GM10266 (cell line): Measurements from ENCODE around the gene SPATS2L.

Source experiments
- DNase-seq: peaks from one replicate; pipeline ENCODE4 v3.0.0; 2012; ENCODE audit errors: extremely low spot score
- TF ChIP-seq, protein P1 (sequence below): IDR thresholded peaks from 2 replicates; pipeline ENCODE4 v1.5.1; 2012; ENCODE audit warnings: mild to moderate bottlenecking, low read depth; ENCODE audit not compliant: control insufficient read depth, insufficient read depth; ENCODE audit errors: missing control alignments

Gene SPATS2L

DNA sequence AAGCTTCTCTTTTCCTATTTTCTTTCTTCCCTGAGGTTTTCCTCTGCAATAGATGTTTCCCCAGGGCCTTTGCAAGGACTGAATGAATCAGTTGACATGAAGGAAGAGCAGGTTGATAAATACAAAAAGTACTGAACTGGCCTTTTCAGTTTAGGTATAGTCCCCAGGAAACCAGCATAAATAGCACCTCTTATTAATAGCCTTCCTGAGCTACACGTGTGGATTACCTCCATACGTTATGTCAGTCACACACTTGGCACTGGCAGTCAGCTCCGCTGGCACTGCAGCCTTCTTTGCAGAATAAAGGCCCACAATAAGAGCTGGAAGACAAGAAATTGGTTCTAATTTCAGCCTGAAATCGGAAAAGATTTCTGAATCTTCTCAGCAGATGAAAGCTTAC lies 142.7 kb downstream of the SPATS2L start:
- TF ChIP-seq, protein P1, sequence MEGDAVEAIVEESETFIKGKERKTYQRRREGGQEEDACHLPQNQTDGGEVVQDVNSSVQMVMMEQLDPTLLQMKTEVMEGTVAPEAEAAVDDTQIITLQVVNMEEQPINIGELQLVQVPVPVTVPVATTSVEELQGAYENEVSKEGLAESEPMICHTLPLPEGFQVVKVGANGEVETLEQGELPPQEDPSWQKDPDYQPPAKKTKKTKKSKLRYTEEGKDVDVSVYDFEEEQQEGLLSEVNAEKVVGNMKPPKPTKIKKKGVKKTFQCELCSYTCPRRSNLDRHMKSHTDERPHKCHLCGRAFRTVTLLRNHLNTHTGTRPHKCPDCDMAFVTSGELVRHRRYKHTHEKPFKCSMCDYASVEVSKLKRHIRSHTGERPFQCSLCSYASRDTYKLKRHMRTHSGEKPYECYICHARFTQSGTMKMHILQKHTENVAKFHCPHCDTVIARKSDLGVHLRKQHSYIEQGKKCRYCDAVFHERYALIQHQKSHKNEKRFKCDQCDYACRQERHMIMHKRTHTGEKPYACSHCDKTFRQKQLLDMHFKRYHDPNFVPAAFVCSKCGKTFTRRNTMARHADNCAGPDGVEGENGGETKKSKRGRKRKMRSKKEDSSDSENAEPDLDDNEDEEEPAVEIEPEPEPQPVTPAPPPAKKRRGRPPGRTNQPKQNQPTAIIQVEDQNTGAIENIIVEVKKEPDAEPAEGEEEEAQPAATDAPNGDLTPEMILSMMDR, result no peak
- no peak for DNase-seq

DNA sequence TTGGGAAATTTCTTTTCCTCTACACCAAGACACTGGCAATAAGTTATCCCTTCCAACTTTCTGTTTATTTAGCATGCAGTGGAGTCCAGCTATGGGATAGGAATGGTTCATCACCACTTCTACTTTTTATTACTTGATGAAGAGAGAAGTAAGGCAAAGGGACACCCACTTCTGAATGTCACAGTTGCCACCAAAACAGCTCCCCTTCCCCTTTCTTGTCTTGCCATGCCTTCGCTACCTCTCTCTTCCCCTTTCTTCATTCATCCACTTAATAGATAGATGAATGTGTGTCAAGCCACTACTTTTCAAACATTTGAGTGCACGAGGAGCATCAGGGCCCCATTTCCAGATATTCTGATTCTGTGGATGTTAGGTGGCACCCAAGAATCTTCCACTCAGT lies 143.8 kb downstream of the SPATS2L start:
- TF ChIP-seq, protein P1, result no peak
- no peak for DNase-seq

DNA sequence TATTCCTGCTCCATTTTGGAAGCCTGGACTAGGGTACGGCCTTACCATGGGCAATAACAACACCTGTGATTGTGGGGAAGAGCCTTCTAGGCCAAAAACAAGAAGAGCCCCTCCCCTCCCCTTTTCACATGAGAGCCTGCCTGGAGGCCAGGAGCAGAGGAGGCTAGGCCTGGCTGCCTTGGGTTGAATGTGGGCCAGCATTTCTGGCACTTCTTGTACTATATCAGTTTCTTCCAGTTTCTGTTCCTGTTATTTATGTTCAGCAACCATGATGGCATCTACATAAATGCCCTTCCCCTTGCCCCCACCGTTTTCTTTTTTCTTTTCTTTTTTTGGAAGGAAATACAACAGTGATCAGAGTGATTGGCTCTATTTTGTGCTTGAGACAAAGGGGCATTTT lies 145.0 kb downstream of the SPATS2L start:
- TF ChIP-seq, protein P1, result no peak
- DNase-seq, result no peak

DNA sequence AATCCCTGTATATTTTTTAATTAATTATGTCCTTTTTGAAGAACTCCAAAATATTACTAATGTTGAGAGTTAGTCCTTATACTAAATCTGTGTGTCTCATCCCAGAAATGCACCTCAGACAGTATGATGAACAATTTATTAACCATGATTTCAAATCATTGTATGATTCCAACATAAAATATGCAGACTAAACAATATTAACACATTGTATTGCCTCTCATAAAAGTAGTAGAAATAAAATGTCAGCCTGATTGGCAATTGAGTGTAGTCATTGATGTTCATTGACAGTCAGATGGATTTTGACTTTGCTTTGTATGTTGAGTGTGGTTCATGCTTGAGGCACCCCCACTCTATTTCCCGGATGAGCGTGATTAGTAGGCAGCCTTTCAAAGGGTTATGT lies 145.9 kb downstream of the SPATS2L start:
- no peak for DNase-seq
- TF ChIP-seq, protein P1, result no peak

DNA sequence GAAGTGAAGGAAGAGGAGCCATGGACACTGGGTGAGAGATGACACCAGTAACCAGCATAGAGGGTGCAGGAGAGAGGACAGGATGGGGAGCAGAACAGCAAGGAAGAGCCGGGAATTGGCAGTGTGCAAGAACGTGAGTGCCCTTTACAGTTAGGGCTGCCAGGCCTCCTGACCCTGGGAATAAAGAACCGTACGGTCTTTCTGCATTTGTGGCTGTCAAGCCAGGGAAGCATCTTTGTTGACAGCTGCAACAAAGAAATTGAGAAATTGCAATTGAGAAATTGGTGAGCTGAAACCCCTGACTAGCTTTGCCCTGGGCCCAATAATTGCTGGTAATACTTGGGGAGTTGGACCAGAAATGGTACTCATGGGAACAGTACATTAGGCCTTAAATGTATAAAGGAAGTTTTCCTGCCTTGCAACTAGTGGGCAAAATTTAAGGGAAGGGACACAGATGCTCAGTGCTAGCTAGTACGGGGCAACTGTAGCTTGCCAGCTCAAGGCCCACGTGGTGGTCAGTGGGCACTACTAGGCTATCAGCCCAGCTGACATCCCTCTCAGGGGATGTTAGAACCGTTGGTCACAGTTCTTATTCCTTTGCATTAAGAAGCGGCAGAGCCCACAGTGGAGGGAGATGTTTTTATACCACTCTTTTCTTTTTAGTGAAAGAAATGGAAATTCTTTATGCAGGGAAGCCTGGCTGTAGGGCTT lies 146.8 kb downstream of the SPATS2L start:
- TF ChIP-seq, protein P1, result no peak
- no peak for DNase-seq

DNA sequence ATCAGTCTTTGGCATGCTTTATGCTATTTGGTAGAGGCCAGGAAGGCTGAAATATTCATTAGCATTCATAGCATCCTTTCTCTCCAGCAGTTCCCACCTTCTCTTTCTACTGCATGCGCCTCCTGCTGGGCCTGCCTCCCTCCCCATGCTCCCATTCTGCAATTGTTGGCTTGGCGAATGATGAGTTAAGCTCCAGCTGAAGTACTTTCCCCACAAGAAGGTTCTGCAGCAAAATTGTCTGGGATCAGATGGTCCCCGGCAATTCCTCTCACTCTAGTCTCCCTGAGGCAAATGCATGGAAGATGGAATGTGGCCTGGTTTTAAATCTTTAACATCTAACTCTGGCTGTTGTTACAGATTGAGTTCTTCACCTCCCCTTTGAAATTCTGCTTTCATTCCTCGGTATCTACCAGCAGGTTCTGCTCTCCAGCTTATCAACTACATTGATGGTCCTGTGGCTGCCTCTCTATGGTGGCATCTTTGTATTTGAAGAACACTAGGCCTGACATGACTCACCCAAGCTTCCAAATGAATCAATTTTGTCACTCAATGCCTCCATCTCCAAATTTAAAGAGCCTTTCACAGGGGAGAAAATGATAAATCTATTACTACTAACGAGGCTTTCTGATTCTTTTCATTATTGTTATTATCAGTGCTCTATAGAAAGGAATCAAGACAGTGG lies 147.5 kb downstream of the SPATS2L start:
- DNase-seq, result no peak
- TF ChIP-seq, protein P1, result no peak
